ENCODE results near the gene YAP1.

Gene YAP1

GRCh38 chr11:102117472-102118113 lies 7.3 kb downstream of the YAP1 start:
- peak; percentile 17 for DNase-seq (ENCODE audit: low spot score)

- DNase-seq (ENCODE audit: low spot score), result no peak
Observed at GRCh38 chr11:102118937-102119336, 8.7 kb downstream of the YAP1 start.

GRCh38 chr11:102119997-102120396 lies 9.8 kb downstream of the YAP1 start:
- no peak for DNase-seq (ENCODE audit: low spot score)

- DNase-seq (ENCODE audit: low spot score), result no peak
Observed at GRCh38 chr11:102120437-102120973, 10.3 kb downstream of the YAP1 start.

GRCh38 chr11:102121329-102121728 lies 11.1 kb downstream of the YAP1 start:
- no peak for DNase-seq (ENCODE audit: low spot score)

- no peak for DNase-seq (ENCODE audit: low spot score)
Observed at GRCh38 chr11:102134597-102134996, 24.4 kb downstream of the YAP1 start.

- DNase-seq (ENCODE audit: low spot score), result no peak
Observed at GRCh38 chr11:102135256-102135655, 25.0 kb downstream of the YAP1 start.

- no peak for DNase-seq (ENCODE audit: low spot score)
Observed at GRCh38 chr11:102138223-102138622, 28.0 kb downstream of the YAP1 start.

GRCh38 chr11:102138670-102139069 lies 28.4 kb downstream of the YAP1 start:
- DNase-seq (ENCODE audit: low spot score), result peak; percentile 56

- peak; percentile 76 for DNase-seq (ENCODE audit: low spot score)
Observed at GRCh38 chr11:102139081-102139498, 28.8 kb downstream of the YAP1 start.

- peak; percentile 22 for DNase-seq (ENCODE audit: low spot score)
Observed at GRCh38 chr11:102142333-102142732, 32.1 kb downstream of the YAP1 start.

- DNase-seq (ENCODE audit: low spot score), result no peak
Observed at GRCh38 chr11:102143867-102144266, 33.6 kb downstream of the YAP1 start.

GRCh38 chr11:102144357-102145355 lies 34.4 kb downstream of the YAP1 start:
- peak; percentile 9 for DNase-seq (ENCODE audit: low spot score)

- DNase-seq (ENCODE audit: low spot score), result no peak
Observed at GRCh38 chr11:102147015-102147414, 36.8 kb downstream of the YAP1 start.

- no peak for DNase-seq (ENCODE audit: low spot score)
Observed at GRCh38 chr11:102147632-102148031, 37.4 kb downstream of the YAP1 start.

- no peak for DNase-seq (ENCODE audit: low spot score)
Observed at GRCh38 chr11:102148059-102148458, 37.8 kb downstream of the YAP1 start.

- no peak for DNase-seq (ENCODE audit: low spot score)
Observed at GRCh38 chr11:102151784-102152525, 41.7 kb downstream of the YAP1 start.

- DNase-seq (ENCODE audit: low spot score), result no peak
Observed at GRCh38 chr11:102153082-102153481, 42.8 kb downstream of the YAP1 start.

GRCh38 chr11:102154806-102155205 lies 44.6 kb downstream of the YAP1 start:
- DNase-seq (ENCODE audit: low spot score), result no peak

- DNase-seq (ENCODE audit: low spot score), result no peak
Observed at GRCh38 chr11:102155676-102156075, 45.4 kb downstream of the YAP1 start.

- DNase-seq (ENCODE audit: low spot score), result peak; percentile 5
Observed at GRCh38 chr11:102157219-102157618, 47.0 kb downstream of the YAP1 start.

GRCh38 chr11:102158164-102158735 lies 48.0 kb downstream of the YAP1 start:
- DNase-seq (ENCODE audit: low spot score), result no peak
